Activated CD4-positive, alpha-beta T cell treated with anti-CD3 and anti-CD28 coated beads, Interleukin-2, Interleukin-4, amounts not matched to agents 100 ng/mL and 50 ng/mL, durations not matched to agents 16 hours and 8 hours (primary cell): ENCODE measurements around the gene RNASE12.
"Not testable (repeated sequence)": the region's sequence is repeated elsewhere in the genome, so short reads cannot be mapped to it uniquely, and the experiment has no call there.

Experiments
- DNase-seq: peaks from one replicate; pipeline ENCODE4 v3.0.0-alpha.2; 2020; ENCODE audit warnings: low spot score

RNASE12 gene

GRCh38 chr14:20580242-20580641 lies 10.9 kb downstream of the RNASE12 start:
- no peak for DNase-seq

- no peak for DNase-seq
These were observed 12.2 kb downstream of the RNASE12 start for GRCh38 chr14:20578784-20579502.

- DNase-seq: no peak
These were observed 12.9 kb downstream of the RNASE12 start for GRCh38 chr14:20578325-20578724.

- not testable (repeated sequence) for DNase-seq
These were observed 18.7 kb downstream of the RNASE12 start for GRCh38 chr14:20572382-20572990.

GRCh38 chr14:20570720-20571119 lies 20.5 kb downstream of the RNASE12 start:
- DNase-seq: not testable (repeated sequence)

GRCh38 chr14:20569865-20570264 lies 21.3 kb downstream of the RNASE12 start:
- not testable (repeated sequence) for DNase-seq

- DNase-seq: no peak
These were observed 22.1 kb downstream of the RNASE12 start for GRCh38 chr14:20569066-20569465.

- no peak for DNase-seq
These were observed 22.8 kb downstream of the RNASE12 start for GRCh38 chr14:20568393-20568792.

GRCh38 chr14:20567199-20567598 lies 24.0 kb downstream of the RNASE12 start:
- DNase-seq: not testable (repeated sequence)

GRCh38 chr14:20564501-20564997 lies 26.6 kb downstream of the RNASE12 start:
- DNase-seq: no peak

- no peak for DNase-seq
These were observed 27.2 kb downstream of the RNASE12 start for GRCh38 chr14:20563971-20564370.

GRCh38 chr14:20560961-20561360 lies 30.2 kb downstream of the RNASE12 start, which contains the start of gene RNASE9:
Gene RNASE9 (minus strand): TSS chr14:20561047.
- DNase-seq: no peak

GRCh38 chr14:20559461-20559904 lies 31.7 kb downstream of the RNASE12 start:
- DNase-seq: no peak

GRCh38 chr14:20557212-20557542 lies 34.0 kb downstream of the RNASE12 start:
- DNase-seq: no peak

GRCh38 chr14:20556500-20557211 lies 34.5 kb downstream of the RNASE12 start:
- DNase-seq: no peak

GRCh38 chr14:20555845-20556244 lies 35.3 kb downstream of the RNASE12 start:
- DNase-seq: no peak

- DNase-seq: no peak
These were observed 38.2 kb downstream of the RNASE12 start for GRCh38 chr14:20553024-20553423.

- DNase-seq: no peak
These were observed 39.6 kb downstream of the RNASE12 start for GRCh38 chr14:20551606-20552005.

GRCh38 chr14:20550926-20551325 lies 40.2 kb downstream of the RNASE12 start:
- DNase-seq: no peak

- no peak for DNase-seq
These were observed 42.6 kb downstream of the RNASE12 start for GRCh38 chr14:20548414-20549158.

- DNase-seq: no peak
These were observed 44.3 kb downstream of the RNASE12 start for GRCh38 chr14:20546877-20547276.
